OCI-LY1 (cell line): ENCODE results near the gene YARS1.

Experiments used
- EZH2 ChIP-seq: fragments of 200-600 bp; sonication (generic), shearing (Covaris generic); IDR thresholded peaks from 2 replicates; pipeline ENCODE4 v1.8.0; 2017; ENCODE audit warnings: borderline replicate concordance, mixed run types, mild to moderate bottlenecking, antibody characterized with exemption, low read length, moderate library complexity, mixed read lengths
- TF ChIP-seq, protein P1 (sequence below): fragments of 200-600 bp; sonication (generic), shearing (Covaris generic); IDR thresholded peaks from 2 replicates; pipeline ENCODE4 v1.5.1; 2017; ENCODE audit warnings: mild to moderate bottlenecking, antibody characterized with exemption, low read length, moderate library complexity, mixed read lengths

DNA sequence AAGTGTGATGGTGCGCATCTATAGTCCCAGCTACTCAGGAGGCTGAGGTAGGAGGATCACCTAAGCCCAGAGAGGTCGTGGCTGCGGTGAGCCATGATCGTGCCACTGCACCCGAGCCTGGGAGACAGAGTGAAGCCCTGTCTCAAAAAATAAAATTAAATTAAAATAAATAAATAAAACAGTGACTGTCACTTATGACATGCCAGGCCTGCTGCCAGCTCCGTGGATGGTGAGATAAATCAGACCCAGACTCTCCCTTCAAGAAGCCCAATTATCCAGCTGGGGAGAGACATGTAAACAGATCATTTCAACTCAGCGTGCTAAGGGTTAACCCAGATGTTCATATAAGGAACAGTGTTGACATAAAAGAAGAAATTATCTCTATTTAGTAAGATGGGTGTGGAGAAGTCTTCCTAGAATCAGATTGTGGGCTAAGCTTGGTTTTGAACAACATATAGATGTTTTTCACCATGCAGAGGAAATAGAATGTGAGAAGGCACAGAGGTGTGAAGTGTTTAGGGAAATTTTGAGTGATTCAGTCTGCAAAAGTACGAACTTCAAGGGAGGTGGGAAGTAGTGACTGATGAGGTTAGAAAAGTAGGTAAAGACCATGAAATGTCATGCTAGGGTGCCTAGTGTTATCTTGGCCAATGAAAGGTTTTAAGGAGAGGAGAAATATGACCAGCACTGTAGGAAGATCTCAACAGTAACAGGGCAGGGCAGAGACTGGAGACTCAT, 18.3 kb downstream of the YARS1 start:
- no peak for TF ChIP-seq EZH2
- TF ChIP-seq, protein P1, sequence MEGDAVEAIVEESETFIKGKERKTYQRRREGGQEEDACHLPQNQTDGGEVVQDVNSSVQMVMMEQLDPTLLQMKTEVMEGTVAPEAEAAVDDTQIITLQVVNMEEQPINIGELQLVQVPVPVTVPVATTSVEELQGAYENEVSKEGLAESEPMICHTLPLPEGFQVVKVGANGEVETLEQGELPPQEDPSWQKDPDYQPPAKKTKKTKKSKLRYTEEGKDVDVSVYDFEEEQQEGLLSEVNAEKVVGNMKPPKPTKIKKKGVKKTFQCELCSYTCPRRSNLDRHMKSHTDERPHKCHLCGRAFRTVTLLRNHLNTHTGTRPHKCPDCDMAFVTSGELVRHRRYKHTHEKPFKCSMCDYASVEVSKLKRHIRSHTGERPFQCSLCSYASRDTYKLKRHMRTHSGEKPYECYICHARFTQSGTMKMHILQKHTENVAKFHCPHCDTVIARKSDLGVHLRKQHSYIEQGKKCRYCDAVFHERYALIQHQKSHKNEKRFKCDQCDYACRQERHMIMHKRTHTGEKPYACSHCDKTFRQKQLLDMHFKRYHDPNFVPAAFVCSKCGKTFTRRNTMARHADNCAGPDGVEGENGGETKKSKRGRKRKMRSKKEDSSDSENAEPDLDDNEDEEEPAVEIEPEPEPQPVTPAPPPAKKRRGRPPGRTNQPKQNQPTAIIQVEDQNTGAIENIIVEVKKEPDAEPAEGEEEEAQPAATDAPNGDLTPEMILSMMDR = no peak
